HuH-7.5 (cell line): ENCODE results near the gene CABP1.
"Not testable (repeated sequence)": the region's sequence is repeated elsewhere in the genome, so short reads cannot be mapped to it uniquely, and the experiment has no call there.

Source experiments
- DNase-seq: peaks from one replicate; pipeline ENCODE4 v3.0.0; 2011; ENCODE audit warnings: low spot score

CABP1 gene

DNA sequence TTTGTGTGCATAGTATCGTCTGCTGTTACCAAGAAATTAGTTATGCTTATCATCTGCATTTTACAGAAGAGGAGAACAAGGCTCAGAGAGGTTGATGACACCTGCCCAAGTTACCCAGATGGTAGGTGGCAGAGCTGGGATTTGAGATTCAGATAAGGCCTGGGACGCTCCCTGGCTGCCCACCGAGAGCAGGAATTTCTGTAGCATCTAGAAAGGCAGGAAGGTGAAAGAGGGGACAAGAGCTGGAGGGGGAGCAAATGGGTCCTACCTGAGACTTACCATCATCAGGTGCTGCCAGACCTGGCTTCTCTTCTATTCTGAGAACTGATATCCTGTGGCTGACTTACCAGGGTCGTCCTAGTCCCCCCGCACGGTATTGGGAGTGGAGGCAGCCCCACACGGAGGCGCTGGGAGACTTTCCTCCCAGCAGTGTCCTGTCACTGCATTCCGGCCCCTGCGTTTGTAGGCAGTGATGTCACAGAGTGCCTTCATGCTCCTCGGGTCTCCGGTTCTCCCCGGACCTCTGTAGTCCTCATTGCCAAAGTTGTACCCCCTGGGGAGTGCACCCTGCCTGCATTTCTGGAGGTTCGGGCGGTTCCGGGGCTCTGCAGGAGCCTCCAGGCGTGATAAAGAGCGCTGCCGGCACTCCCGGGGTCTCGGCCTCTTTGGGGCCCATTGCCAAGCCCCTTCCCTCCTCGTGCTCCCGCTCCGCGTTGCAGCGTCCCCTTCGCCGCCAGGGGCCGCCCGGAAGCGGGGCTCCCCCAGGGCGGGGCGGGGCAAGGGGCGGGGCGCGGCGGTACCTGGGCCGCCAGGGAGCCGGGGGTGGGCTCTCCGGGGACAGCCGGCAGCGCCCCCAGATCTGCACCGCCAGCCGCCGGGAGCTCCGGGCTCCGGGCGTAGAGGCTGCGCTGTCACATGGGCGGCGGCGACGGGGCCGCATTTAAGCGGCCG lies at the start of gene CABP1:
Gene CABP1, plus strand, starts transcription at position 856 of the 951 bp plus-strand sequence. Its CDS starts 60 bp downstream, at position 916.
- DNase-seq = peak; percentile 59

DNA sequence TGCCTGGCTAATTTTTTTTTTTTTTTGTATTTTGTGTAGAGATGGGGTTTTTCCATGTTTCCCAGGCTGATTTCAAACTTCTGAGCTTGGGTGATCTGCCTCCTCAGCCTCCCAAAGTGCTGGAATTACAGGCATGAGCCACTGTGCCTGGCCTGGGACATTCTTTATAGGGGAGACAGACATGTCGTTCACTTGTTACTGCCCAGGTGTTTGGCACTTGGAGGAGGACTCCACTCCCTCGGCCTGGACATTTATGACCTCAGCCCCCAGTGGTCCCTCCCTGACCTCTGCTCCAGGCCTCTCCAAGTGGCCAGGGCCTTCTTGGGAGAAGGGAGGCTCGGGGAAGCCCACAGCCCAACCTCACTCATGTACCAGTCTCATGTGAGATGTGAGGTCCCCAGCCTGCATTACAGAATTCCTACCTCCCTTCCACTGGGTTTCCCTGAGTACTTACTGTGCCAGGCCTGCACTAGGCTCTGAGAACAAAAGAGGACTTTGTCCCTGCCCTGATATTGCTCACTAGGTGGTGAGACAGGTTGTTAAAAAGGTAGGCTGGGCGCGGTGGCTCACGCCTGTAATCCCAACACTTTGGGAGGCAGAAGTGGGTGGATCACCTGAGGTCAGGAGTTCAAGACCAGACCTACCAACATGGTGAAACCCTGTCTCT lies 49.6 kb upstream of the CABP1 start:
- no peak for DNase-seq

DNA sequence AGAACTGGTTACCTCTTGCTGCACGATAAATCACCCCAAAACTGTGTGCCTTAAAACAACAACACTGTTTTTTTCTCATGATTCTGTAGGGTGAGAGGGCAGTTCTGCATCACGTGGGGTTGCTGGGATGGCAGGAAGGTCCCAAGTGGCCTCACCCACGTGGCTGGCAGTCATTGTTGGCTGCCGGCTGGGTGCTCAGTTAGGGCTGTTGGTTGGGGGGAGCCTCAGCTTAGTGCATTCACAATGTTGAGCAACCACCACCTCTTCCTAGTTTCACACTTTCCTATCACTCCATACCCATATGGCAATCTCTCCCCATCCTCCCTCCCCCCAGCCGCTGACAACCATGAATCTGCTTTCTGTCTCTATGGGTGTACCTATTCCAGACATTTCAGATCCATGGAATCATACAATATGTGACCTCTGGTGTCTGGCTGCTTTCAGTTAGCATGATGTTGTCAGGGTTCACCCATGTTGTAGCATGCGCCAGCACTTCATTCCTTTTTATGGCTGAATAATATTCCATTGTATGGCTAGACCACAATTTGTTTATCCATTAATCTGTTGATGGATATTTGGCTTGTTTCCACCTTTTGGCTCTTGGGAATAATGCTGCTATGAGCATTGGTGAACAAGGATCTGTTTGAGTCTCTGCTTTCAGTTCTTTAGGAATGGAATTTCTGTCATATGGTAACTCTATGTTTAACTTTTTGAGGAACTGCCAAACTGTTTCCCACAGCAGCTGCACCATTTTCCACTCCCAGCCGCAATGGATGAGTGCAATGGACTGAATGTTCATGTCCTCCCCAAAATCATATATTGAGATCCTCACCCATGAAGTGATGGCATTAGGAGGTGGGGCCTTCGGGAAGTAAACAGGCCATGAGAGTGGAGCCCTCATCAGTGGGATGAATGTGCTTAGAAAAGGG lies 48.0 kb upstream of the CABP1 start:
- DNase-seq = no peak

DNA sequence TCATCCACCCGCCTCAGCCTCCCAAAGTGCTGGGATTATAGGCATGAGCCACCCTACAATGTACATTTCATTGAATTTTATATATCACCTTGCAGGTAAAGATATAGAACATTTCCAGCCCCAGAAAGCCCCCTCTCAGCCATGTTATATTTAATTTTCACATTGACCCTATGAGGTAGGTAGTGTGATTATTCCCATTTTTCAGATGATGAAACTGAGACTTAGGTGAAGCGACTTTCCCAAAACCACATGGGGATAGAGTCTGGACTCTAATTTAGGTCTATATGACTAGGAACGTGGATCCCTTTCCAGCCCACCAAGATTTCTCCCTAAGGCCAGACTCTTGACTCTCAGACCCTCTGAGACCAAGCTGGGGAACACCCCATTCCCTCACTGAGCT lies 43.5 kb upstream of the CABP1 start:
- no peak for DNase-seq

DNA sequence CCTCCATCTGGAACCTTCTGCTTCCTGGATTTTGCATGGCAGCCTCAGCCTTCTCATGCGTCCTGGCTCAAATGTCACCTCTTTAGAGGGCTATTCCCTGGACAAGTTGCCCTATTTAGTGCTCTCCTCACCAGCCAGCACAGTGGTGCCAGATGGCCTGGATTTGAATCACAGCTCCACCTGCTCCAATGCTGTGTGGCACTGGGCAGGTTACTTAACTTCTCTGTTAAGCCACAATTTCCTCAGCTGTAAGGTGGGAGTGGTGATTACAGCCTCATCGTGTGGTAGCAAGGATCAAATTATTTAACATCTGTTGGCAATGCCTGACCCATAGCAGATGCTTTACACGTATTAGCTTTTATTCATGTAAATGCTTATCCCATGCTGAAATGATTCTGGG lies 42.6 kb upstream of the CABP1 start:
- DNase-seq = no peak

DNA sequence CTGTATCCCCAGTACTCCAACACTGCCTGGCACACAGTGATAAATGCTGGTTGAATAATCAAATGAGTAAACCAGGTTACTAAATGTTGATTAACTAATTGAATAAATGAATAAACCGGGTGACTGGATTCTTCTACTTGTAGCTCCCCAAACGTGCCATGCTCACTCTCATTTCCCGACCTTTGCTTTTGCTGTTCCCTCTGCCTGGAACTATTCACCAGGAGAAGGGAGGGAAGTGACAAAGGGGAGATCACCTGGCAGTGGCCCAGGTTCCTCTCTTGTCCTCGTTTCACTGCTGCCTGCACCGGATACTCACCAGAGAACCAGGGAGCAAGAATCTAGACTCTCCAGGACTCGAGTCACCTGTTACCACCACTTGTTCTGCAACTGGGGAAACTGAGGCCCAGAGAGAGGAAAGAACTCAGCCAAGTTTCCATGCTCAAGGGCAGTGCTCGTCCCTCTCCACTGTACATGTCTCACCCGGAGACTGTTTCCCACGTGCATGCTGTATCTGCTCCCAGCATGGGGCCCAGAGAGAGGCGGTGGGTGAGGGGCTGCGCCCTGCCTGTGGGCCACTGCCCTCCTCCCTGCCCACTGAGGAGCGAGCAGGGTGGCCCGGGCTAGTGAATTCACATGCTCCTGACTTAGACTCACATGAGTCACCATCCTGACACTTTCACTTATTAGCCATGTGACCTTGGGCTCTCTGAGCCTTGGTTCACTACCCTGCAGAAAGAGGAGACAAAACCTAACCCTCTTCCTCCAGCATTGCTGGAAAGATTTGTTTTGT lies 41.6 kb upstream of the CABP1 start:
- DNase-seq = no peak

DNA sequence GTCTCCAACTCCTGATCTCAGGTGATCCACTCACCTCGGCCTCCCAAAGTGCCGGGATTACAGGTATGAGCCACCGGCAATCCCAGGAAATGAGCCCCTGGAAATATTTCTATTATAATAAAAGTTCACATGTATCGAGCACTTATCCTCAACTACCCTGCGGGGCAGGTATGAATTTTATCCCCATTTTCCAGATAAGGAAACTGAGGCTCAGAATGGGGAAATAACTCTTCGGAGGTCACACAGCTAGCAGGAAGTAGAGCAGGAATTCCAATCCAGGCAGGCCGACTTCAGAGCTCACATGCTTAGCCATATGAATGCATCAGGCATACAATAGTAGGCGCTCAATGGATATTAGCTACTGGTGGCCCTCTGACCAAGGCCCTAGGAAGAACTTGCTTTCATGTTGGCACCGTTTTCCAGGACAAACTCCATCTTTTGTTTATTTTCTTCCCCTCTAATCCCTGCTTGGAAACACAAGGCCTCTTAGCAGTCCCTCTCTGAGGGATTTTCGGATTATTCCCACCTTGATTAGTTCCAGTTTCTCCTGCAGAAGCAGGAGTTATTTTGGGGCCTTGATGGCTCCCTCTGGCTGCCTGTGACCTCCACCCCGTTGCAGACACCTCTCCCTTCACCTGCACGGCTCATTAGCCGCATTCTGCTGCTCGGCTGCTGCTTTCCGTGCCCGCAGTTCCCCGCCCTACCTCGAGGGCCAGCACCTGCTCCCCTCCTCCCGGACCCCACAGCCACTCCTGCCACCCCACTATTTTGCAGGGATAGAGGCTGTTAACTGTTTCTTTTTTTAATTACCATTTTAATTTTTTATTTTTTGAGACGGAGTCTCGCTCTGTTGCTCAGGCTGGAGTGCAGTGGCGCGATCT lies 40.5 kb upstream of the CABP1 start:
- no peak for DNase-seq

DNA sequence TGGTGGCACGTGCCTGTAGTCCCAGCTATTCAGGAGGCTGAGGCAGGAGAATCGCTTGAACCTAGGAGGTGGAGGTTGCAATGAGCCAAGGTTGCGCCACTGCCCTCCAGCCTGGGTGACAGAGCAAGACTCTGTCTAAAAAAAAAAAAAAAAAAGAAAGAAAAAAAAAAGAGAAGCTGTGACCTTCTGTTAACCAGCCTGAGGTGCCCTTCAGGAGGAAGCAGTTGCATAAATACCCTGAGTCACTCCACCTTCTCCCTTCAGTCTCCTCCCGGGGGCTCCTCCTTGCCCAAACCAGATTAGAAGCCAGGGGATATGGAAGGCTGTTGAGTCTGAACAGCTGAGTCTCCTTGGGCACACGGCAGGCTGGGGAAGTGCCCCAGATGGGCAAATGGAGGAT lies 38.0 kb upstream of the CABP1 start:
- DNase-seq = not testable (repeated sequence)

DNA sequence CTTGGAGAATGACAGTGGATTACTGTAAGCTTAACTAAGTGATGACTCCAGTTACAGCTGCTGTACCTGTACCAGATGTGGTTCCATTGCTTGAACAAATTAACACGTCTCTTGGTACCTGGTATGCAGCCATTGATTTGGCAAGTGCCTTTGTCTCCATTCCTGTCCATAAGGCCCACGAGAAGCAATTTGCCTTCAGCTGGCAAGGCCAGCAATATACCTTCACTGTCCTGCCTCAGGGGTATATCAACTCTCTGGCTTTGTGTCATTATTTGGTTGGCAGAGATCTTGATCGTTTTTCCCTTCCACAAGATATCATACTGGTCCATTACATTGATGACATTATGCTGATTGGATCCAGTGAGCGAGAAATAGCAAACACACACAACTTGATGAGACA lies 29.9 kb upstream of the CABP1 start:
- no peak for DNase-seq

DNA sequence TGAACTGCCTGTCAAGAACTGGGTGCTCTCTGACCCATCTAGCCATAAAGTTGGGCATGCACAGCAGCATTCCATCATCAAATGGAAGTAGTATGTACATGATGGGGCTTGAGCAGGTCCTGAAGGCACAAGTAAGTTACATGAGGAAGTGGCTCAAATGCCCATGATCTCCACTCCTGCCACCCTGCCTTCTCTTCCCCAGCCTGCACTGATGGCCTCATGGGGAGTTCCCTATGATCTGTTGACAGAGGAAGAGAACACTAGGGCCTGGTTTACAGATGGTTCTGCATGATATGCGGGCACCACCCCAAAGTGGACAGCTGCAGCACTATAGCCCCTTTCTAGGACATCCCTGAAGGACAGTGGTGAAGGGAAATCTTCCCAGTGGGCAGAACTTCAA lies 28.9 kb upstream of the CABP1 start:
- DNase-seq = not testable (repeated sequence)

DNA sequence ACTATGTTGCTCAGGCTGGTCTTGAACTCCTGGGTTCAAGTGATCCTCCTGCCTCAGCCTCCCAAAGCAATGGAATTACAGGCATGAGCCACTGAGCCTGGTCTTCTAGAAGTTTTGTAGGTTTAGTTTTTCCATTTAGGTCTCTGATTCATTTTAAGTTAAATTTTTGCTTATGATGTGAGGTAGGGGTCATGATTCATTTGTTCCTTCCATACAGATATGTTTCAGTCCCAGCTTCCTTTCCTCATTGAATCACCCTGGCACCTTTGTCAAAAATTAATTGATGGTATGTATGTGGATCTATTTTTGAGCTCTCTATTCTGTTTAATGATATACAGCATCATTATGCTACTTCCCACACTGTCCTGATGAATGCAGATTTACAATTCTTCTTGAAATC lies 25.6 kb upstream of the CABP1 start:
- DNase-seq = no peak

DNA sequence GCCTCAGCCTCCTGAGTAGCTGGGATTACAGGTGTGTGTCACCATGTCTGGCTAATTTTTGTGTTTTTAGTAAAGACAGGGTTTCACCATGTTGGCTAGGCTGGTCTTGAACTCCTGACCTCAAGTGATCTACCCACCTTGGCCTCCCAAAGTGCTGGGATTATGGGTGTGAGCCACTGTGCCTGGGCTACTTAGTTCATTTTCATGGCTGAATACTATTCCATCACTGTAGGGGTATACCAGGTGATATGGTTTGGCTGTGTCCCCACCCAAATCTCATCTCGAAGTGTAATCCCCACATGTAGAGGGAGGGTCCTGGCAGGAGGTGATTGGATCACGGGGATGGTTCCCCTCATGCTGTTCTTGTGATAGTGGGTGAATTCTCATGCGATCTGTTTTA lies 23.2 kb upstream of the CABP1 start:
- DNase-seq = not testable (repeated sequence)

DNA sequence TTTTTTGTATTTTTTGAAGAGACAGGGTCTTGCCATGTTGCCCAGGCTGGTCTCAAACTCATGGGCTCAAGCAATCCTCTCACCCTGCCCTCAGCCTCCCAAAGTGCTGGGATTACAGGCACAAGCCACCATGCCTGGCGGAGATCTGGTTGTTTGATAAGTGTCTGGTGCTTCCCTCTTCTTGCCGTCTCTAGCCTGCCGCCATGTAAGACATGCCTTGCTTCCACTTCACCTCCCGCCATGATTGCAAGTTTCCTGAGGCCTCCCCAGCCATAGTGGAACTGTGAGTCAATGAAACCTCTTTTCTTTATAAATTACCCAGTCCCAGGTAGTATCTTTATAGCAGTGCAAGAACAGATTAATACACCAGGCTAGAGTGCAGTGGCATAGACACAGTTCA lies 22.7 kb upstream of the CABP1 start:
- not testable (repeated sequence) for DNase-seq

DNA sequence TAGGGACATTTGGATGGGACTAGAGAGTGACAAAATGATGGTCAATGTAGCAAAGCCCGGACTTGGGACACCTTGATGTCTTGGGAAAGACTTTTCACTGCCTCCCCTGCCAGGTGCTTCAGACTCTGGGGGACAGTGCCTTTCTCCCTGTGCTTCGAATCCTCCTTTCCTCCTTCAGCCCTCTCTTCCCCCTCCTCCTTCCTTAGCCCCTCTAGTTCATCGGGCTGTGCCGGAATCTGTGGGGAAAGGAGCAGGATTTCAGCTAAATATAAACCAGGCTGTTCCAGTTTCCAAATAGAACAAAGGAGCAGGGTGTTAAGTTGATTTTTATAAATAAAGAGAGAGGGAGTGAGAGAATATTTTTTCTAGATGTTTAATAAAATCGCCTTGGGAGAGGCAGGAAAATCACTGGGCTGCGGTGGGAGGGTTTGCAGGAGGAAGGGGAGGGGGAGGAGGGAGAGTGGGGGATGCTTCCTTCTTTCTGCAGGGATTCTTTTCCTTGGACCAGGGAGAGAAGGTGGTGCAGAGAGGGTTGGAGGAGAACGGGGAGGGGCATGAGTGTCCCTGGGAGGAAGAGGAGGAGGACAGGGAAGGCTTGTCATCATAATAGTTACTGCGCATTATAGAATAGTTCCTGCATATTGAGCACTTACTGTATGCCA lies 21.3 kb upstream of the CABP1 start:
- no peak for DNase-seq

DNA sequence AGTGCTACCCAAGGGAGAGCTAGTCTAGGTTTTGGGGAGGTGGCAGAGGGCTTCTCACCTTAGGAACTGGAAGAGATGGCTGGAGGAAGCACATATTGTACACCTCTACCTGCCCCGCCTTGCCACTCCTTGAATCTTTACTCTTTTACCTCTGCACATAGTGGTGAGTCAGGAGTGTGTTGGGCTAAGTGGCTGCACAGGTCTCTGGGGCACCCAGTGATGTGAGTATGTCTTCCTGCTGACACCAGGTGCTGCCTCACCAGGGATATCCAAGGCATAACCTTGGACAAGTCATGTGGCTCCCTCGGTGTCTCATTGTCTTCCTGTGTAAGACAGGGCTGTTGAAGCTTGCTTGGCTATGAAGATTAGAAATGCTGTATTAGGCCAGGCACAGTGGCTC lies 19.8 kb upstream of the CABP1 start:
- DNase-seq = no peak

DNA sequence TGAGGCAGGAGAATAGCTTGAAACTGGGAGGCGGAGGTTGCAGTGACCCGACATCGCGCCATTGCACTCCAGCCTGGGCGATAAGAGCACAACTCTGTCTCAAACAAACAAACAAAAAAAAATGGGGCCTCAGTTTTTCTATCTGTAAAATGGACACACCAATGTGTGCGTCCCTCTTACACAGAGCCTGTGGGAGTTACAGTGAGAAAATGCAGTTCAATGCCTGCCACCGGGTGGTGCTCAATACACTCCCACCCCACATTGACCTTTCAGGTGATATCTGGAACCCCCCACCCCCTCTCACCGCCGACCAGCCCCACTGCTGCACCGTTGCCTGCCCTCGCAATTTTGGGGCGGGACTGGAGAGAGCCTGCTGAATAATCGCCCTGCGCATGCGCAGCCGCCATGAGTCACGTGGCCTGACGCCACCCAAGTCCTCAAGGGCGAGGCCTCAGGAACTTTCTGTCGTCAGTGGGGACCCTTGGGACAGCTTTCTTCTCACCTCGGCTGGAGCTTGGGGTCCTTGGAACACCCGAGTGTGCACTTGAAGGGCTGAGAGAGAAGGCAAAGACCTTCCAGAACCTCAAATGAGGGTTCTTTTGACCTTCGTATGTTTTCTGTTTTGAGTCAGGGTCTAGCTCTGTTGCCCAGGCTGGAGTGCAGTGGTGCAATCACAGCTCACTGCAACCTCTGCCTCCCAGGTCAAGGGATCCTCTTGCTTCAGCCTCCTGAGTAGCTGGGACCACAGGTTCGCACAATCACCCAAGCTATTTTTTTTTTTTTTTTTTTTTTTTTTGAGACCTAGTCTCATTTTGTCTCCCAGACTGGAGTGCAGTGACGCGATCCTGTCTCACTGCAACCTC lies 14.6 kb upstream of the CABP1 start:
- no peak for DNase-seq

DNA sequence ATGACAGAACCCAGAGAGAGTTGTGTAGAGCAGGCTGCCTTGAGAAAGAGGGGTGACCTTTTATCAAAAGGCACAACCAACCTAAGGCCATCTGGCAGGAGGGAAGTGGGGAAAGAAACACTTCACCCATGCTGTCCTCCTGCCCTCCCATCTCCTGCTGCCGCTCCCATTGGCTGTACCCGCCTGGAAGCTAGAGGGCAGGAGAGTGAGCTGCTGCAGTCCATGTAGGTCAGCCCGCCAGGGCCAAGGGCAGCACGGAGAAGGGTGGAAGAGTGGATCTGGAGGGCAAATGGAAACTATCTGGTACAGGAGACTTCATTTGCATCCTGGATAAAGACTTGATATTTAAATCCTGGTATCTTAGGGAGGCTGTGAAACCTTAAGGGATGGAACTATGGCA lies 11.5 kb upstream of the CABP1 start:
- peak; percentile 37 for DNase-seq

DNA sequence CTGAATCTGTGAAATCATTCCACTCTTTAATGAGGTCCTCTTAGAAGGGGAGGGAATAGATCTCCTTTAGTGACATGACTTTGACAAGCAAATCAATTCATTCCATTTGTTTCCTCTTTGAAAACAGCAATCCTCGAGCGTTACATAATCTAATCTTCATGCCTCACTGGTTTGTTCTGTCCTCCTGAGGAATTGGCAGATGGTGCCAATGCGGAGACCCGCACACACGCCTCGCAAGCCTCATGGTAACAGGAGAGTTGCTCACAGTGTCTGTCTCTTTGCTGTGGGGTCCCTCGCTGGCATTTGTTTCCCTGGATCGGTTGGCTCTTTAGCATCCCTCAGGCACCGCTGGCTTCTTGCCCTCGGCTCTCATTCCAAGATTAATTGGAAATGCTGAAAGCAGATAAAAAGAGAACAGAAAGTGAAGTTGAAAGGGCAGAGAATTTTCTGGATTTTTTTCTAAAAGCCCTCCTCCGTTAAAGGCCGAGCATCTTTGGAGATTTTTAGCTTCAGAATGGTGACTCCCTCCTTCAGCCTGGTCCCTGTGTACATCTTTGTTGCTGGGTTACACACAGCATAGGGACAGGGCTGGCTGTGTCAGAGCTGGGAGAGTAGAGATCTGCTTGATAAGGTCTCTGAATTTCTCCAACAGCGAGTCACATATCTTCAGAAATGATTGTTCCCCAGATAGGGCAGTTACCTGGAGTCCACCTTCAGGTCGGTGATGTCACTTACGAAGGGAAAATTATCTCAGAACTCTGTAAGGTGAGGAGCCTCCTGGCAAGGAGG lies 10.1 kb upstream of the CABP1 start:
- DNase-seq = no peak
